K562 (cell line): ENCODE results near the gene SERPINE1. TPM values are rescaled to one million over a fixed set of nuclear protein-coding genes. Genes with fewer than 3 reads are reported as not detected.

Experiments
- ARID1B ChIP-seq: fragments of 450-650 bp; IDR thresholded peaks from 2 replicates; pipeline ENCODE4 v1.6.1; 2016; ENCODE audit warnings: antibody characterized with exemption, mild to moderate bottlenecking, inconsistent platforms
- CBFA2T2 ChIP-seq: fragments of 450-650 bp; conservative IDR thresholded peaks from 2 replicates; pipeline ENCODE4 v1.6.1; 2017; ENCODE audit warnings: mild to moderate bottlenecking
- CC2D1A ChIP-seq: fragments of 450-650 bp; IDR thresholded peaks from 2 replicates; pipeline ENCODE4 v1.6.1; 2017; ENCODE audit warnings: mild to moderate bottlenecking
- ELF2 ChIP-seq: fragments of 250-450 bp; sonication (Bioruptor Pico); IDR thresholded peaks from 2 replicates; pipeline ENCODE4 v1.5.0; 2021; ENCODE audit warnings: mild to moderate bottlenecking
- MAFK ChIP-seq: IDR thresholded peaks from 2 replicates; pipeline ENCODE4 v1.6.1; 2011; ENCODE audit warnings: low read length, improper control_type of control experiment
- MYC ChIP-seq, 2 experiments: fragments of 250-450 bp in 1 of 2; sonication (Bioruptor Pico) in 1 of 2; IDR thresholded peaks; 2 replicates each; pipeline versions ENCODE4 v1.5.1 to v1.6.1; 2012 to 2021; ENCODE audit warnings: low read depth in 2 of 2, borderline replicate concordance in 1 of 2, improper control_type of control experiment in 1 of 2, low read length in 1 of 2, mild to moderate bottlenecking in 1 of 2, moderate library complexity in 1 of 2
- NEUROD1 ChIP-seq: fragments of 150-350 bp; IDR thresholded peaks from 2 replicates; pipeline ENCODE4 v1.6.1; 2014; ENCODE audit warnings: borderline replicate concordance, low read length, low read depth; ENCODE audit not compliant: partially characterized antibody
- RBBP5 ChIP-seq: fragments of 200-600 bp; sonication (generic); IDR thresholded peaks from 2 replicates; pipeline ENCODE4 v1.6.1; 2012; ENCODE audit warnings: borderline replicate concordance, mild to moderate bottlenecking, low read length, control low read depth, inconsistent platforms; ENCODE audit not compliant: insufficient read depth, poor library complexity, severe bottlenecking
- SAP30 ChIP-seq: fragments of 200-600 bp; sonication (generic); IDR thresholded peaks from 2 replicates; pipeline ENCODE4 v1.6.1; 2012; ENCODE audit warnings: borderline replicate concordance, low read depth, mild to moderate bottlenecking, moderate library complexity, low read length, control low read depth, inconsistent platforms; ENCODE audit not compliant: insufficient read depth, poor library complexity, severe bottlenecking
- SIN3B ChIP-seq: fragments of 450-650 bp; IDR thresholded peaks from 2 replicates; pipeline ENCODE4 v1.6.1; 2017; ENCODE audit warnings: low read depth, mild to moderate bottlenecking, moderate library complexity
- SMAD3 ChIP-seq: fragments of 450-650 bp; formaldehyde crosslinking; conservative IDR thresholded peaks from 2 replicates; pipeline ENCODE4 v1.4.0; 2020; ENCODE audit warnings: mild to moderate bottlenecking
- SP1 ChIP-seq: sonication (generic); formaldehyde crosslinking; IDR thresholded peaks from 2 replicates; pipeline ENCODE4 v1.8.1; 2022; ENCODE audit warnings: mild to moderate bottlenecking, missing genetic modification reagents
- SRSF7 ChIP-seq: fragments of 200-400 bp; formaldehyde crosslinking; optimal IDR thresholded peaks from 2 replicates; pipeline ENCODE3; 2017; ENCODE audit warnings: mild to moderate bottlenecking, low read depth, low read length
- TAF1 ChIP-seq: IDR thresholded peaks from 2 replicates; pipeline ENCODE4 v1.6.1; 2011; ENCODE audit warnings: mild to moderate bottlenecking, low read length, moderate library complexity; ENCODE audit not compliant: insufficient read depth, control insufficient read depth, severe bottlenecking; ENCODE audit errors: extremely low read depth
- ZNF274 ChIP-seq: IDR thresholded peaks from 2 replicates; pipeline ENCODE4 v1.6.1; 2011; ENCODE audit warnings: low read depth, mild to moderate bottlenecking, low read length, moderate library complexity, borderline replicate concordance
- polyA plus RNA-seq, 8 experiments: library from polyadenylated mRNA; depleted of rRNA in 4 of 8; stranded (reverse) in 5 of 8; unstranded in 3 of 8; fragments of >200 nt; fragmentation: Nextera tagmentation in 2 of 8; fragmentation: Illumina TruSeq in 1 of 8; extraction: Ambion mirVana in 2 of 8; extraction: Trizol in 1 of 8; gene quantifications; 2 replicates each; pipeline versions ENCODE4 v1.2.1 to v1.2.3, GENCODE V29; 2011 to 2014; ENCODE audit warnings: inconsistent platforms in 1 of 8, missing spikeins in 1 of 8
- total RNA-seq, 7 experiments: library from RNA; depleted of rRNA in 6 of 7; stranded (reverse); fragments of >200 nt in 6 of 7; fragmentation: Illumina TruSeq in 2 of 7; extraction: Trizol in 2 of 7; gene quantifications; 2 replicates each; pipeline versions ENCODE4 v1.2.1 to v1.2.3, GENCODE V29; 2011 to 2021; ENCODE audit warnings: low replicate concordance in 1 of 7
- TF ChIP-seq, protein P1 (sequence below), 2 experiments: fragments of 450-650 bp; formaldehyde crosslinking in 1 of 2; IDR thresholded peaks; 2 replicates each; pipeline versions ENCODE4 v1.4.0 to v1.6.1; 2014 to 2020; ENCODE audit warnings: mild to moderate bottlenecking in 2 of 2, borderline replicate concordance in 1 of 2, low read depth in 1 of 2
- TF ChIP-seq, protein P2 (sequence below): sonication (generic); formaldehyde crosslinking; IDR thresholded peaks from 2 replicates; pipeline ENCODE4 v1.8.1; 2022; ENCODE audit warnings: missing genetic modification reagents

SERPINE1 gene
- total and polyA plus RNA-seq, 9 of the 15 experiments (the other 6 are each of a cell fraction or from before 2014, with no cell fraction given) = 0.22 to 4.8 (median 0.91) TPM

DNA sequence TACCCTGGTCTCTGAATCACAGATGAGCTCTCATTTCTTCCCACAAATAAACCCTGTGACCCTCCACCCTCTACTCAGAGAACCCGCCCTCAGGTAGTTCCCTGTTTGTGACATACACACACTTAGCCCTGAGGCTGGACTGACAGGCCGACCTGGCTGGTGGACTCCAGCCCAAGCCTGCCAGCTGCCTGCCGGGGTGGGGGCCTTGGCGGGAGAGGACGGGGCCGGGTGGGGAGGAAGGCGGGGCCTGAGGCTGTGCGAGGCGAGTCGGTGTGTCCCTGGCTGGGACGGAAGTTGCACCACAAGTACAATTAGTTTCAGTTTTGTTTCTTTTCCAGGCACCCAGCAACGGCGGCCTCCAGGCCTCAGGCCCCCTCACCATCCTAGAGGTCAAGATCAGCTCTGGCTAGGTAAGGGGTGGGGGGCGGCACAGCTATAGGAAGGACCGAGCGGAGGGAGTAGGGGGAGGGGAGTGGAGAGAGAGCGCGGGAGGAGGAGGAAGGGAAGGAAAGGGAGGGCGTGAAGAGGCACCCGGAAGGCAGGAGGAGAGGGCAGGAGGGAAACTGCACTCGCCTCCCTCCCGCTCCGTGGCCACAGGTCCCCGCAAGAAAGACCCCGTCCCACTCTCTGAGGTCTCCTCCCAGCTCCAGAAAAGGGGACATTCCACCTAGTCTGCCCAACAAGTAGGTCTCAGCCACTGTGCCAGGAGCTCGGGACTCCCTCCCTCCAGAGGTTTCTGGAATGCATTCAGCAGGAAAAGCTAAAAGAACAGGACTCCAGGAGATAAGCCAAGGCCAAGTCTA, 41.5 kb upstream of the SERPINE1 start, which contains the start of gene TRIM56 (continued):
- TF ChIP-seq SP1 (CRISPR knock-in tag) (no peak), MAFK (no peak), CBFA2T2 (no peak), RBBP5 (peak; percentile 57), NEUROD1 (peak; percentile 42), SAP30 (peak; percentile 5), CC2D1A (0 out of 2 replicates have a peak, but pooled peaks have one; percentile 37), TAF1 (peak; percentile 18), SIN3B (no peak), ZNF274 (no peak), ELF2 (CRISPR knock-in tag) (0 out of 2 replicates have a peak, but pooled peaks have one; percentile 22), SMAD3 (CRISPR knock-in tag) (no peak), MYC (IDR thresholded peaks at IDR 0.05; ENCODE audit: low read depth, low read length) (peak; percentile 61), MYC (CRISPR knock-in tag; IDR thresholded peaks at IDR 0.05; ENCODE audit: borderline replicate concordance, low read depth) (no peak; the same call in 1 of the 2 replicates), ARID1B (peak; percentile 65; the same call in 1 of the 2 replicates), SRSF7 (no peak)
- TF ChIP-seq, protein P1, sequence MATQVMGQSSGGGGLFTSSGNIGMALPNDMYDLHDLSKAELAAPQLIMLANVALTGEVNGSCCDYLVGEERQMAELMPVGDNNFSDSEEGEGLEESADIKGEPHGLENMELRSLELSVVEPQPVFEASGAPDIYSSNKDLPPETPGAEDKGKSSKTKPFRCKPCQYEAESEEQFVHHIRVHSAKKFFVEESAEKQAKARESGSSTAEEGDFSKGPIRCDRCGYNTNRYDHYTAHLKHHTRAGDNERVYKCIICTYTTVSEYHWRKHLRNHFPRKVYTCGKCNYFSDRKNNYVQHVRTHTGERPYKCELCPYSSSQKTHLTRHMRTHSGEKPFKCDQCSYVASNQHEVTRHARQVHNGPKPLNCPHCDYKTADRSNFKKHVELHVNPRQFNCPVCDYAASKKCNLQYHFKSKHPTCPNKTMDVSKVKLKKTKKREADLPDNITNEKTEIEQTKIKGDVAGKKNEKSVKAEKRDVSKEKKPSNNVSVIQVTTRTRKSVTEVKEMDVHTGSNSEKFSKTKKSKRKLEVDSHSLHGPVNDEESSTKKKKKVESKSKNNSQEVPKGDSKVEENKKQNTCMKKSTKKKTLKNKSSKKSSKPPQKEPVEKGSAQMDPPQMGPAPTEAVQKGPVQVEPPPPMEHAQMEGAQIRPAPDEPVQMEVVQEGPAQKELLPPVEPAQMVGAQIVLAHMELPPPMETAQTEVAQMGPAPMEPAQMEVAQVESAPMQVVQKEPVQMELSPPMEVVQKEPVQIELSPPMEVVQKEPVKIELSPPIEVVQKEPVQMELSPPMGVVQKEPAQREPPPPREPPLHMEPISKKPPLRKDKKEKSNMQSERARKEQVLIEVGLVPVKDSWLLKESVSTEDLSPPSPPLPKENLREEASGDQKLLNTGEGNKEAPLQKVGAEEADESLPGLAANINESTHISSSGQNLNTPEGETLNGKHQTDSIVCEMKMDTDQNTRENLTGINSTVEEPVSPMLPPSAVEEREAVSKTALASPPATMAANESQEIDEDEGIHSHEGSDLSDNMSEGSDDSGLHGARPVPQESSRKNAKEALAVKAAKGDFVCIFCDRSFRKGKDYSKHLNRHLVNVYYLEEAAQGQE (IDR thresholded peaks at IDR 0.05; ENCODE audit: borderline replicate concordance) = peak; percentile 98
- TF ChIP-seq, protein P1 (CRISPR knock-in tag; IDR thresholded peaks at IDR 0.05; ENCODE audit: low read depth) = no peak
- TF ChIP-seq, protein P2, sequence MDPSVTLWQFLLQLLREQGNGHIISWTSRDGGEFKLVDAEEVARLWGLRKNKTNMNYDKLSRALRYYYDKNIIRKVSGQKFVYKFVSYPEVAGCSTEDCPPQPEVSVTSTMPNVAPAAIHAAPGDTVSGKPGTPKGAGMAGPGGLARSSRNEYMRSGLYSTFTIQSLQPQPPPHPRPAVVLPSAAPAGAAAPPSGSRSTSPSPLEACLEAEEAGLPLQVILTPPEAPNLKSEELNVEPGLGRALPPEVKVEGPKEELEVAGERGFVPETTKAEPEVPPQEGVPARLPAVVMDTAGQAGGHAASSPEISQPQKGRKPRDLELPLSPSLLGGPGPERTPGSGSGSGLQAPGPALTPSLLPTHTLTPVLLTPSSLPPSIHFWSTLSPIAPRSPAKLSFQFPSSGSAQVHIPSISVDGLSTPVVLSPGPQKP (CRISPR knock-in tag) = no peak
